ENCODE data around the gene LOXL4. TPM values are rescaled to one million over a fixed set of nuclear protein-coding genes. Genes with fewer than 3 reads are reported as not detected.

LOXL4 gene
- total RNA-seq, 1 donor from 2014 or later = not detected

- Mint-ChIP-seq H3K27ac (no peak overlapping the region), H3K4me1 (ENCODE audit: low read depth) (no peaks in the 10 kb centered on the region), H3K9me3 (no peaks in the 10 kb centered on the region), H3K27me3 (ENCODE audit: low read depth) (no peaks in the 10 kb centered on the region), H3K4me3 (ENCODE audit: low read depth) (no peak overlapping the region), H3K36me3 (ENCODE audit: low read depth) (no peaks in the 10 kb centered on the region)
- intact Hi-C loops (cut with micrococcal nuclease) = no loop called here
- no peak for DNase-seq (ENCODE audit: low spot score)
Observed at GRCh38 chr10:98257198-98257597, 10.8 kb downstream of the LOXL4 start.

GRCh38 chr10:98256692-98257091 lies 11.3 kb downstream of the LOXL4 start:
- H3K36me3 Mint-ChIP-seq (ENCODE audit: low read depth) = no peaks in the 10 kb centered on the region
- no peak overlapping the region for H3K27ac Mint-ChIP-seq
- H3K9me3 Mint-ChIP-seq = no peaks in the 10 kb centered on the region
- DNase-seq (ENCODE audit: low spot score) = no peak
- H3K4me1 Mint-ChIP-seq (ENCODE audit: low read depth) = no peaks in the 10 kb centered on the region
- H3K4me3 Mint-ChIP-seq (ENCODE audit: low read depth) = no peak overlapping the region
- no peaks in the 10 kb centered on the region for H3K27me3 Mint-ChIP-seq (ENCODE audit: low read depth)
- intact Hi-C loops (cut with micrococcal nuclease) = no loop called here

- intact Hi-C loops (cut with micrococcal nuclease) = no loop called here
- no peak for DNase-seq (ENCODE audit: low spot score)
- no peaks in the 10 kb centered on the region for H3K9me3 Mint-ChIP-seq
- peaks cover 2% of the 10 kb centered on the region for H3K36me3 Mint-ChIP-seq (ENCODE audit: low read depth)
- H3K27ac Mint-ChIP-seq = no peak overlapping the region
- no peak overlapping the region for H3K4me3 Mint-ChIP-seq (ENCODE audit: low read depth)
- no peaks in the 10 kb centered on the region for H3K27me3 Mint-ChIP-seq (ENCODE audit: low read depth)
- no peaks in the 10 kb centered on the region for H3K4me1 Mint-ChIP-seq (ENCODE audit: low read depth)
Observed at GRCh38 chr10:98255146-98255877, 12.7 kb downstream of the LOXL4 start.

- Mint-ChIP-seq H3K27ac (no peak overlapping the region), H3K9me3 (no peaks in the 10 kb centered on the region)
Observed at GRCh38 chr10:98254234-98254974, 13.6 kb downstream of the LOXL4 start.

GRCh38 chr10:98253499-98253898 lies 14.5 kb downstream of the LOXL4 start:
- no peak overlapping the region for H3K4me3 Mint-ChIP-seq (ENCODE audit: low read depth)
- H3K4me1 Mint-ChIP-seq (ENCODE audit: low read depth) = no peaks in the 10 kb centered on the region
- H3K9me3 Mint-ChIP-seq = no peaks in the 10 kb centered on the region
- DNase-seq (ENCODE audit: low spot score) = no peak
- no peak overlapping the region for H3K27ac Mint-ChIP-seq
- H3K27me3 Mint-ChIP-seq (ENCODE audit: low read depth) = no peaks in the 10 kb centered on the region
- peaks cover 9% of the 10 kb centered on the region for H3K36me3 Mint-ChIP-seq (ENCODE audit: low read depth)
- intact Hi-C loops (cut with micrococcal nuclease) = no loop called here

More at GRCh38 chr10:98254234-98254974, 13.6 kb downstream of the LOXL4 start:
- Mint-ChIP-seq H3K4me3 (ENCODE audit: low read depth) (no peak overlapping the region), H3K4me1 (ENCODE audit: low read depth) (no peaks in the 10 kb centered on the region), H3K36me3 (ENCODE audit: low read depth) (peaks cover 9% of the 10 kb centered on the region), H3K27me3 (ENCODE audit: low read depth) (no peaks in the 10 kb centered on the region)
- intact Hi-C loops (cut with micrococcal nuclease) = no loop called here
- DNase-seq (ENCODE audit: low spot score) = no peak

GRCh38 chr10:98252464-98252863 lies 15.5 kb downstream of the LOXL4 start:
- Mint-ChIP-seq H3K27me3 (ENCODE audit: low read depth) (no peaks in the 10 kb centered on the region), H3K36me3 (ENCODE audit: low read depth) (peaks cover 16% of the 10 kb centered on the region), H3K9me3 (no peaks in the 10 kb centered on the region), H3K4me1 (ENCODE audit: low read depth) (no peaks in the 10 kb centered on the region), H3K27ac (no peak overlapping the region), H3K4me3 (ENCODE audit: low read depth) (no peak overlapping the region)
- intact Hi-C loops (cut with micrococcal nuclease) = no loop called here
- no peak for DNase-seq (ENCODE audit: low spot score)

GRCh38 chr10:98251399-98251798 lies 16.6 kb downstream of the LOXL4 start:
- H3K36me3 Mint-ChIP-seq (ENCODE audit: low read depth) = peaks cover 23% of the 10 kb centered on the region
- intact Hi-C loops (cut with micrococcal nuclease) = no loop called here
- no peaks in the 10 kb centered on the region for H3K27me3 Mint-ChIP-seq (ENCODE audit: low read depth)
- H3K4me3 Mint-ChIP-seq (ENCODE audit: low read depth) = no peak overlapping the region
- H3K4me1 Mint-ChIP-seq (ENCODE audit: low read depth) = no peaks in the 10 kb centered on the region
- no peak for DNase-seq (ENCODE audit: low spot score)
- H3K9me3 Mint-ChIP-seq = no peaks in the 10 kb centered on the region
- no peak overlapping the region for H3K27ac Mint-ChIP-seq

GRCh38 chr10:98249134-98249533 lies 18.9 kb downstream of the LOXL4 start:
- intact Hi-C loops (cut with micrococcal nuclease) = no loop called here
- H3K36me3 Mint-ChIP-seq (ENCODE audit: low read depth) = peaks cover 38% of the 10 kb centered on the region
- H3K27ac Mint-ChIP-seq = no peak overlapping the region
- no peaks in the 10 kb centered on the region for H3K27me3 Mint-ChIP-seq (ENCODE audit: low read depth)
- no peaks in the 10 kb centered on the region for H3K9me3 Mint-ChIP-seq
- DNase-seq (ENCODE audit: low spot score) = no peak
- no peak overlapping the region for H3K4me3 Mint-ChIP-seq (ENCODE audit: low read depth)
- no peaks in the 10 kb centered on the region for H3K4me1 Mint-ChIP-seq (ENCODE audit: low read depth)

GRCh38 chr10:98248018-98248417 lies 20.0 kb downstream of the LOXL4 start:
- Mint-ChIP-seq H3K4me3 (ENCODE audit: low read depth) (no peak overlapping the region), H3K27me3 (ENCODE audit: low read depth) (no peaks in the 10 kb centered on the region), H3K9me3 (no peaks in the 10 kb centered on the region), H3K27ac (no peak overlapping the region), H3K36me3 (ENCODE audit: low read depth) (peaks cover 43% of the 10 kb centered on the region), H3K4me1 (ENCODE audit: low read depth) (no peaks in the 10 kb centered on the region)
- no peak for DNase-seq (ENCODE audit: low spot score)
- intact Hi-C loops (cut with micrococcal nuclease) = no loop called here

GRCh38 chr10:98246911-98247805 lies 20.8 kb downstream of the LOXL4 start:
- no peak for DNase-seq (ENCODE audit: low spot score)
- intact Hi-C loops (cut with micrococcal nuclease) = no loop called here
- H3K27me3 Mint-ChIP-seq (ENCODE audit: low read depth) = no peaks in the 10 kb centered on the region
- no peak overlapping the region for H3K27ac Mint-ChIP-seq
- no peaks in the 10 kb centered on the region for H3K9me3 Mint-ChIP-seq
- H3K36me3 Mint-ChIP-seq (ENCODE audit: low read depth) = peaks cover 48% of the 10 kb centered on the region
- H3K4me1 Mint-ChIP-seq (ENCODE audit: low read depth) = no peaks in the 10 kb centered on the region
- no peak overlapping the region for H3K4me3 Mint-ChIP-seq (ENCODE audit: low read depth)

- intact Hi-C loops (cut with micrococcal nuclease) = no loop called here
- Mint-ChIP-seq H3K27me3 (ENCODE audit: low read depth) (no peaks in the 10 kb centered on the region), H3K9me3 (no peaks in the 10 kb centered on the region), H3K36me3 (ENCODE audit: low read depth) (peaks cover 51% of the 10 kb centered on the region), H3K4me3 (ENCODE audit: low read depth) (no peak overlapping the region), H3K4me1 (ENCODE audit: low read depth) (no peaks in the 10 kb centered on the region), H3K27ac (no peak overlapping the region)
- no peak for DNase-seq (ENCODE audit: low spot score)
Observed at GRCh38 chr10:98244586-98244985, 23.4 kb downstream of the LOXL4 start.

GRCh38 chr10:98244141-98244540 lies 23.9 kb downstream of the LOXL4 start:
- Mint-ChIP-seq H3K4me1 (ENCODE audit: low read depth) (no peaks in the 10 kb centered on the region), H3K9me3 (no peaks in the 10 kb centered on the region), H3K27ac (no peak overlapping the region), H3K36me3 (ENCODE audit: low read depth) (peaks cover 55% of the 10 kb centered on the region), H3K4me3 (ENCODE audit: low read depth) (no peak overlapping the region), H3K27me3 (ENCODE audit: low read depth) (no peaks in the 10 kb centered on the region)
- no peak for DNase-seq (ENCODE audit: low spot score)
- intact Hi-C loops (cut with micrococcal nuclease) = no loop called here

Measured in activated T-helper 2 cell treated with anti-CD3 and anti-CD28 coated beads, Interferon-gamma antibody, Interleukin-2, Interleukin-4, amounts not matched to agents 10 μg/mL and 5 μg/mL and 100 μg/mL, durations not matched to agents 14 hours and 24 hours and 36 hours (primary cell).